Central memory CD4-positive, alpha-beta T cell (primary cell): Measurements from ENCODE around the gene HPCA.

ENCODE experiments used
- DNase-seq: peaks from one replicate; pipeline ENCODE4 v3.0.0; 2022
- total RNA-seq, 3 experiments: gene quantifications; one replicate each; lab custom pipeline; 2026; lab: John Stamatoyannopoulos, UW

Gene HPCA
- total RNA-seq, result 0 to 0.07 (median 0.05) reads per million in 3 experiments

GRCh38 chr1:32886004-32886827 lies at the start of gene HPCA:
Gene HPCA (plus strand): TSS chr1:32886491. CDS start chr1:32888899, 2,408 bp downstream.
- no peak for DNase-seq

- DNase-seq, result no peak
Measured at GRCh38 chr1:32848354-32849063, 37.8 kb upstream of the HPCA start.

GRCh38 chr1:32855861-32856617 lies 30.3 kb upstream of the HPCA start:
- no peak for DNase-seq

- no peak for DNase-seq
Measured at GRCh38 chr1:32858136-32858535, 28.2 kb upstream of the HPCA start.

GRCh38 chr1:32858791-32859190 lies 27.5 kb upstream of the HPCA start:
- DNase-seq, result no peak

GRCh38 chr1:32859915-32860314 lies 26.4 kb upstream of the HPCA start:
- DNase-seq, result no peak

GRCh38 chr1:32860566-32860965 lies 25.7 kb upstream of the HPCA start:
- no peak for DNase-seq

GRCh38 chr1:32861904-32862695 lies 24.2 kb upstream of the HPCA start:
- DNase-seq, result no peak

- DNase-seq, result no peak
Measured at GRCh38 chr1:32863218-32863880, 22.9 kb upstream of the HPCA start.

GRCh38 chr1:32863881-32864245 lies 22.4 kb upstream of the HPCA start:
- no peak for DNase-seq

- no peak for DNase-seq
Measured at GRCh38 chr1:32864375-32865019, 21.8 kb upstream of the HPCA start.

- no peak for DNase-seq
Measured at GRCh38 chr1:32865639-32866405, 20.5 kb upstream of the HPCA start.

- no peak for DNase-seq
Measured at GRCh38 chr1:32867151-32867550, 19.1 kb upstream of the HPCA start.

- DNase-seq, result no peak
Measured at GRCh38 chr1:32867671-32868070, 18.6 kb upstream of the HPCA start.

GRCh38 chr1:32868085-32868484 lies 18.2 kb upstream of the HPCA start:
- DNase-seq, result no peak

GRCh38 chr1:32868806-32869455 lies 17.4 kb upstream of the HPCA start:
- DNase-seq, result no peak

- DNase-seq, result no peak
Measured at GRCh38 chr1:32869923-32870614, 16.2 kb upstream of the HPCA start.

GRCh38 chr1:32870615-32871363 lies 15.5 kb upstream of the HPCA start, which contains the start of gene FNDC5:
Gene FNDC5 (minus strand): TSS chr1:32870912.
- no peak for DNase-seq
